HG03442 (cell line): ENCODE measurements around the gene RNASEH2C.
"Not testable (repeated sequence)": the region's sequence is repeated elsewhere in the genome, so short reads cannot be mapped to it uniquely, and the experiment has no call there.

Experiments
- ATAC-seq: cut with Tn5 transposase; IDR thresholded peaks from one replicate; pipeline ENCODE4 v1.9.1; 2021; ENCODE audit warnings: mild to moderate bottlenecking, moderate library complexity; ENCODE audit not compliant: unreplicated experiment

Gene RNASEH2C

DNA sequence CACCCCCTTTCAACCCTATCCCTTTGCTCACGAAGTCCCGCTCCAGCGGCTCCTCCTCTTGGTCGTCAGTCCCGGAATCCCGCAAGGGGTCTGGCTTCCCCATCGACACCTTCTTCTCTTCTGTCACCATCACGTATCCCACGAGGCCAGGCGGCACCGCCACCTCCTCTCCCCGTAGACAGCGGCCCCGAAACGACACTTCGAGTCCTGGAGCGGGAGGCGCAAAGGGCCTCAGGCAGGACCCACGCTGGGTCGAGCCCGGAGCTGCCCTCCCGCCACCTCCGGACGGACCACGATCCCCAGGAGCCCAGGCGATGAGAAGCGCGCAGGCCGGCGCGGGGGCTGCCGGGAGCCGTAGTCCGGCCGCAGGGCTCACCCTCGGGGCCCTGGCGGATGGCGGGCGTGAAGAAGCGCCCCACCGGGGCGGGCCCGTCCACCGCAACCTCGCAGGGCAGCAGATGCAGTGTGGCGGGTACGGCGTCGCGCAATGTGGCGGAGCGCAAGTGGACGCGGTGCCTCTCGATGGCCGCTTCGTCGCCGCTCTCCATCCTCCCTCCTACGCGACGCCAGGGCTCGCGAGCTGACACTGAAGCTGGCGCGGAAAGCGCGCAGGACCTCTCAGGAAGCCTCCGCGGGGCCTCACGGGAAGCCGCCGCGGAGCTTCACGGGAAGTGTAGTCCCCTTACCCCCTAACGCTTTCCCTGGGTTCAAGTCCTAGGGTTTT is at the start of gene RNASEH2C:
Gene RNASEH2C, minus strand, starts transcription at position 588 of the 724 bp plus-strand sequence. Its CDS starts 40 bp downstream, at position 548.
- peak; percentile 71 for ATAC-seq

DNA sequence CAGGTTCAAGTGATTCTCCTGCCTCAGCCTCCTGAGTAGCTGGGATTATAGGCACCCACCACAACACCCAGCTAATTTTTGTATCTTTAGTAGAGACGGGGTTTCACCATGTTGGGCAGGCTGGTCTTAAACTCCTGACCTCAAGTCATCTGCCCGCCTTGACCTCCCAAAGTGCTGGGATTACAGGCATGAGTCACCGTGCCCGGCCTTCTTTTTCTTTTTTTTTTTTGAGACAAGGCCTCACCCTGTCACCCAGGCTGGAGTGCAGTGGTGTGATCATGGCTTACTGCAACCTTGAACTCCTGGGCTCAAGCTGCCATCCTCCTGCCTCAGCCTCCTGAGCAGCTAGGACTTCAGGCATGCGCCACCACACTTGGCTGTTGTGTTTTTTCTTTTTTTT is 47.2 kb upstream of the RNASEH2C start:
- not testable (repeated sequence) for ATAC-seq

DNA sequence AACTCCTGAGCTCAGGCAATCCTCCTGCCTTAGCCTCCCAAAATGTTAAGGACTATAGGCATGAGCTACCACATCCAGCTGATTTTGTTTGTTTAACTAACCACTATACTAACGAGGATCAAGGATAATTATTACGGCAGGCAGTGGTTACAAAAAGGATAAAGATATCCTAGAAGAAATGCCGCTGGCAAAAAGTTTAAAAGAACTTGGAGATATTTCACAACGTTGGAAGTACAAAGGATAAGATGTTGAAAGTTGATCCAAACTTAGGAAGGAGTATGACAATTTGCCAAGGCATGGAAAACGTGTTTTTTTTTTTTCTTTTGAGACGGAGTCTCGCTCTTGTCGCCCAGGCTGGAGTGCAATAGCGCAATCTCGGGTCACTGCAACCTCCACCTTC is 46.8 kb upstream of the RNASEH2C start:
- no peak for ATAC-seq

DNA sequence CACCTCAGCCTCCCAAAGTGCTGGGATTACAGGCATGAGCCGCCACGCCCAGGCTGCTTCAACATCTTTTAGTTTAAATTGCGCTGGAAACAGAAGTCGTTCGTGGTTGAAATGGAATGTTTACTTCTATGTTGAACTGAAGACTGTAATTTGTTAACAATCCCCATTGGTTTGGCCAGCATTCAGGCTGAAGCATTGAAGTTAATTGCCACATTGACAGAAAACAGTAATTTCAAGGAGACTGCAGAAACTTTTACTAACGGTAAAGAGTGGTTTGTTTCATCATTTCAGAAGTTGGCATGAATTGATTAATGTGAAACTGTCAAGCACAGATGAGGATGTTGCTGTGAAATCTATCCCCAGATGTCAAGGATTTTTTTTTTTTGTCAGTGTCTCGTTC is 45.9 kb upstream of the RNASEH2C start:
- no peak for ATAC-seq

DNA sequence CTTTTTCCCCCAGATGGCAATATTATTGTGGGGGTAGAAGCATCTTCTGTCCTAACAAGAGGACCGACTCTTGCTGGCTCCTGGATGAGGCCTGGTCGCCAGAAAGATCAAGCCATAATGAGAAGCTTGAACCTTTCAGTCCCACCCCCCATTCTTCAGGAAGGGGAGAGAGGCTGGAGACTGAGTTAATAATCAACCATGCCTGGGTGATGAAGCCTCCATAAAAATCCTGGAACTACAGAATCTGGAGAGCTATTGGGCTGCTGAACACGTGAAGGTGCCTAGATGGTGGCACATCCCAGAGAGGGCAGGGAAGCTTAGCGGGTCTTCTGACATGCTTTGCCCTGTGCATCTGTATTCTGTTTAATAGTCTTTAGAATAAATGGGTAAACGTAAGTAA is 43.8 kb upstream of the RNASEH2C start:
- ATAC-seq: no peak

- not testable (repeated sequence) for ATAC-seq
These were observed 42.2 kb upstream of the RNASEH2C start for GRCh38 chr11:65762816-65763215.

DNA sequence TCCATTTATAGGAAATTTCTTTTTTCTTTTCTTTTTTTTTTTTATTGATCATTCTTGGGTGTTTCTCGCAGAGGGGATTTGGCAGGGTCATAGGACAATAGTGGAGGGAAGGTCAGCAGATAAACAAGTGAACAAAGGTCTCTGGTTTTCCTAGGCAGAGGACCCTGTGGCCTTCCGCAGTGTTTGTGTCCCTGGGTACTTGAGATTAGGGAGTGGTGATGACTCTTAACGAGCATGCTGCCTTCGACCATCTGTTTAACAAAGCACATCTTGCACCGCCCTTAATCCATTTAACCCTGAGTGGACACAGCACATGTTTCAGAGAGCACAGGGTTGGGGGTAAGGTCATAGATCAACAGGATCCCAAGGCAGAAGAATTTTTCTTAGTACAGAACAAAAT is 41.6 kb upstream of the RNASEH2C start:
- not testable (repeated sequence) for ATAC-seq

DNA sequence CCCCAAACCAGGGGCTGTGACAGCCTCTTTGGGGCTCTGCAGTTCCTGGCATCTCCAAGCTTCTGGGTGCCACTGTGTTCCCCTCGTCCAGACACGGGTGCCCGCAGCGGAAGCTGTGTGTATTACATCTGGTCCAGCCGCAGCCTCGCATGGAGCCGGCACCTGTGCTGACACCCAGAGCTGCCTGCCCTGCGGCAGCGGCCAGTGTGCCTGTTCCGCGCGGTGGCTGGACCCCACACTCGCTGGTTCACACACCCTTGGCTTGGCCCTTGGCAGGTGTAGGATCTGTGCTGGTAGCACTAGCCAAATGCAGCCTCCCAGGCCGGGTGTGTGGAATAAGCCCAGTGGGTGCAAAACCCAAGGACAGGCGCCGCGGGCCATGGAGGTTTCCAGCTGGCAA is 24.5 kb upstream of the RNASEH2C start:
- ATAC-seq: no peak

DNA sequence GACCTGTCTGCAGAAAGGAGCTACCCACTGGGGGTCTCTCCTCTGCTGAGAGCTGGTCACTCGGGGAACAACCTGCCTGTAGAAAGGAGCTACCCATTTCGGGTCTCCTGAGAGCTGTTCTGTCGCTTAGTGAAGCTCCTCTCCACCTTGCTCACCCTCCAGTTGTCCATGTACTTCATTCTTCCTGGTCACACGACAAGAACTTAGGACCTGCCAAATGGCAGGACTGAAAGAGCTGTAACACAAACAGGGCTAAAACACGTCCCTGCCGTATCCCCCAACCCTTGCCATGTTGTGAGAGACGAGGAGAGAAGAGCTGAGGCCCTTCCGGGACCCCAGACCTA is 24.1 kb upstream of the RNASEH2C start:
- ATAC-seq: no peak

DNA sequence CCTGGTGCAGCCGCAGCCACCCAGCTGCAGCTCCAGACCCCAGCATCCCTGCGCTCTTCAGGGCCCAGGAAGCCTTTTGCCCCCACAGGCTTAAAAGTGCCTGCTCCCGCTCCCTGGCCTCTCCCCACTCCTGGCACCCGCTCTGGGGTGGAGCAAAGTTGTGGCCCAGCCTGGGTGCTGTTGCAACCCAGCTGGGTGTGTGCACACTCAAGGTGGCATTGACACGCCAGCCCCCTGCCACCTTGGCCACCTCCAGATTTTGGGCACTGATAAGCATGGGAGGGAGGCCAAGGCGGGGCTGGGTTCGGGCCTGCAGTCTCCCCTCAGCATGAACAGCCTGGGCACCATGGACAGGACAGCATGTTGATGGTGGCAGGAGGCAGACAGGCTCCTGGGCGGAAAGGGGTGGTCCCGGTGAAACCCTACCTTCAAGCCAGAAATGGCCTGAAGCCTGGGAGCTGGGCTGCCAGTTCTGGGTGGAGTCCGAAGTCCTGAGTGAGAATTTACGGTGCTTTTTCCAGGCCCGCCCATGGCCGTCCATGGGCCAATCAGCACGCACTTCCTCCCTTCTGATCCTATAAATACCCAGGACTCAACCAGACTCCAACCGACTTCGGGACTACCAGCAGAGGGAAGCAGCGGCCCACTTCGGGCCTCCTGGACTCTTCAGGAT is 23.6 kb upstream of the RNASEH2C start:
- ATAC-seq: no peak

GRCh38 chr11:65743681-65744025 is 23.1 kb upstream of the RNASEH2C start:
- no peak for ATAC-seq

GRCh38 chr11:65742353-65742752 is 21.8 kb upstream of the RNASEH2C start:
- ATAC-seq: no peak

DNA sequence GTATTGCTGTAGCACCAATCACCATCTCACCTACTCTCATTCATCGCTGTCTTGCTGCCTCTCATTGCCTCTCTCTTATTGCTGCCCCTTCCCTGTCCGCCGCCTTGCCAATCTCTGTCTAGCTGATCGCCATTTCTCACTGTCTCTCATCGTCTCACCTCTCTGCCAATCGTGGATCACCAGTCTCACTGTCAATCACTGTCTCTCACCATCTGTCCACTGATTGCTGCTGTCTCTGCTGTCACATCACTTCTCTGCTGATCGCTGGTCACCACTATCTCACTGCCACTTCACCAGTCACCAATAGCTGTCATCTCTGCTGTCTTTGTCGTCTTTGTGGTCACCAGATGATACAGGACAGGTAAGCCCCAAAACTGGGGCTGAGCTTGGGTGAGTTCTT is 20.6 kb upstream of the RNASEH2C start:
- ATAC-seq: no peak

DNA sequence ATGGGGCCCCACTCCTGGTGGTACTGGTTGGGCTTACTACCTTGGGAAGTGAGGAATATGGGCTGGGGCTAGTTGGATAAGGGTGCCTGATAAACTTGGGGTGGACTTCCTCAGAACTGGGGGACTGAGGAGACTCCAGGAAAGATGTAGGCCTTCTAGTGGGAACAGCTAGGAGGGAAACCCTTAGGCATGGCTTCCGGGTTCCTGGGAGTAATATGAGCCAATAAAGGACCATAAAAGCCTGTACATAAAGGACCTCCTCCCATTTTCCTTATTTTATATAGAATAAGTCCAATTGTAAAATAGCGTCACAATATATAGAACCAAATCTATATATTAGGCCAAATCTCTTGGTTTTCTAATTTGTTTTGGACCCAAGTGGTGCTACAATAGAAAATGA is 18.4 kb upstream of the RNASEH2C start:
- no peak for ATAC-seq

GRCh38 chr11:65736810-65737209 is 16.2 kb upstream of the RNASEH2C start:
- no peak for ATAC-seq

GRCh38 chr11:65735111-65735510 is 14.5 kb upstream of the RNASEH2C start:
- ATAC-seq: not testable (repeated sequence)

- no peak for ATAC-seq
These were observed 9.9 kb upstream of the RNASEH2C start for GRCh38 chr11:65730461-65730860.

- no peak for ATAC-seq
These were observed 7.3 kb upstream of the RNASEH2C start for GRCh38 chr11:65727865-65728264.

DNA sequence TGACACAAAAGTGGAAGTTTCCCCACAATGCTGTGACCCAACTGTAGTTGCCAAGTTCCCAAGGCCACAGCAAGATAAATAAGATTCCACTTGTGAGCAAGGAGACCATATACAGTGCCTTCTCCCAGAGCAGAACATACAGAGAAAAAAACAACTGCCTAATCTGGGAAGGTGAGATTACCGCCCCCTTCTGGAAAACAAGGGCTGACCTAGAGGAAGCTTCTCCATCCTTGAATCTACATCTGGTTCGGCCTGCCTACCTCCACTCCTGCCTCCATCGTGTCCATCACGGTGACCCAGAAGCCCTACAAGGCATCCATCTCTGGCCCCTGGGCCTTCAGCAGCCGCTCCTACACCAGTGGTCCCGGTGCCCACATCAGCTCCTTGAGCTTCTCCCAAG is 6.1 kb upstream of the RNASEH2C start:
- ATAC-seq: no peak

DNA sequence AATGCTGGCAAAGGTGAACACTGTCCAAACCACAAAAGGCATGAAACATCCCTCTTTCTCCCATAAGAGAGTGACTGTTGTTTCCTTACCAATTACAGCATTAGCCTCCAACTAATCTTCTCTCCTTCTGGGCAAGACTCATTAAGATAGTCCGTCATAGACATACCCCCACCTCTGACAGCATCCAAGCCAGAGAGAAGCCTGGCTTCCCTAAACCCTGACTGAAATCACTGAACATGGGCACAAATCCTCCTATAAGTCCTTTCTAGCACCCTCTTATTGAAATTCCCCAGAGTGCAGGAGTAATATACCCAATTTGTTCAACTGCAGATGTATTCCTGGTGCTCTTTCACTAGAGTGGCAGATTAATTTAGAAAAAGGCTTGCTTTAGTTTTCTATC is 1.7 kb upstream of the RNASEH2C start:
- no peak for ATAC-seq

DNA sequence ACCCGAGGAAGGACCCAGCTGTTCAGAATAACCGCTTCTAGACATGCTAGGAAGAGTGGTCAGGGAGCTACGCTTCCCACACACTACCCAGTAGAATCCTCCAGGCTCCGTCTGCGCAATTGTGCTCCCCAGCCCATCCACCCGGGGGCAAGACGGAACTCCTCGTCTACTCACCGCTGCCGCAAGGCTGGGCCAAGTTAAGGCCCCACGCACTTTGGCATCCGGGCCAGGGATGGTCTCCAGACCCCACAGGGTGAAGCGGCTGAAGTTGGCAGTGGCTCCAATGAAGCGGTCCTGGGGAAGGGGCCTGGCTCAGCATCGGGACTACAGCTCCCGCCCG is 757 bp downstream of the RNASEH2C start:
- ATAC-seq: peak; percentile 11

DNA sequence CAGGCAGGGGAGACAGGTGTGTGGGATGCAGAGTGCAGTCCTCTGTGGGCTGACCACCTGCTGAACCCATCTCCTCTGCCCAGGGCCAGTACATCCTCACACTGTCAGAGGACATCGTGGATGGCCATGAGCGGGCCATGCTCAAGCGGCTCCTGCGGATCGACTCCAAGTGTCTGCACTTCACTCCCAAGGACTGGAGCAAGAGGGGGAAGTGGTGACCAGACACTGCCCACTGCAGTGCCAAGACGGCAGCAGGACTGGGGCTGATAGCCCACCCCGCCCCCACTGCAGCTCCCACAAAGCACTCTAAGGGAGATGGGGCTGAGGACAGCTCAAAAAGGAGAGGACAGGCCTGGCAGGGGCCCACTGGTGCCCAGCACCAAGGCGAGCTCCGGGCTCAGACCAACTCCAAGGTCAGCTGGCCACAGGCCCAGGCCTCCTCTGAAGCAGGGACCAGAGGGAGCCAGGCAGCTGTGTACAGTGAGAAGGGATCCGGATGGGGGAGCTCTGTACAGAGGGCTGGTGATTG is 1.6 kb downstream of the RNASEH2C start:
- ATAC-seq: no peak

- no peak for ATAC-seq
These were observed 2.1 kb downstream of the RNASEH2C start for GRCh38 chr11:65718531-65718930.
